Endothelial cell (in vitro differentiated cells): ENCODE results near the gene JOSD2. TPM values are rescaled to one million over a fixed set of nuclear protein-coding genes. Genes with fewer than 3 reads are reported as not detected.

Experiments used
- DNase-seq: peaks from one replicate; pipeline ENCODE4 v3.0.0; 2021; ENCODE audit warnings: low spot score
- H3K27ac Mint-ChIP-seq: one replicate; pipeline ENCODE4 v1.8.0; 2021; ENCODE audit warnings: mixed read lengths, inconsistent platforms; ENCODE audit not compliant: unreplicated experiment
- H3K27me3 Mint-ChIP-seq: one replicate; pipeline ENCODE4 v1.8.0; 2021; ENCODE audit warnings: mild to moderate bottlenecking, moderate library complexity, mixed read lengths, inconsistent platforms; ENCODE audit not compliant: unreplicated experiment
- H3K36me3 Mint-ChIP-seq: one replicate; pipeline ENCODE4 v1.8.0; 2021; ENCODE audit warnings: mild to moderate bottlenecking, low read depth, mixed read lengths, inconsistent platforms; ENCODE audit not compliant: unreplicated experiment
- H3K4me1 Mint-ChIP-seq: one replicate; pipeline ENCODE4 v1.8.0; 2021; ENCODE audit warnings: mild to moderate bottlenecking, mixed read lengths, inconsistent platforms; ENCODE audit not compliant: unreplicated experiment
- H3K4me3 Mint-ChIP-seq: one replicate; pipeline ENCODE4 v1.8.0; 2021; ENCODE audit warnings: mild to moderate bottlenecking, mixed read lengths, inconsistent platforms; ENCODE audit not compliant: unreplicated experiment
- H3K9me3 Mint-ChIP-seq: one replicate; pipeline ENCODE4 v1.8.0; 2021; ENCODE audit warnings: mixed read lengths, inconsistent platforms; ENCODE audit not compliant: unreplicated experiment
- CTCF ChIP-seq: fragments of 200-600 bp; sonication (generic); IDR thresholded peaks from one replicate; pipeline ENCODE4 v1.5.0; 2021; ENCODE audit warnings: antibody characterized with exemption; ENCODE audit not compliant: unreplicated experiment
- total RNA-seq: library from RNA; stranded (reverse); fragmentation: NEBNext Ultra II Directional; extraction: Animal tissue kit (Norgen Biotek cat#: 25700); gene quantifications from one replicate; pipeline ENCODE4 v1.2.1, GENCODE V29; 2021; ENCODE audit not compliant: unreplicated experiment

The JOSD2 gene
- total RNA-seq, 1 donor from 2014 or later, result 0.46 TPM

DNA sequence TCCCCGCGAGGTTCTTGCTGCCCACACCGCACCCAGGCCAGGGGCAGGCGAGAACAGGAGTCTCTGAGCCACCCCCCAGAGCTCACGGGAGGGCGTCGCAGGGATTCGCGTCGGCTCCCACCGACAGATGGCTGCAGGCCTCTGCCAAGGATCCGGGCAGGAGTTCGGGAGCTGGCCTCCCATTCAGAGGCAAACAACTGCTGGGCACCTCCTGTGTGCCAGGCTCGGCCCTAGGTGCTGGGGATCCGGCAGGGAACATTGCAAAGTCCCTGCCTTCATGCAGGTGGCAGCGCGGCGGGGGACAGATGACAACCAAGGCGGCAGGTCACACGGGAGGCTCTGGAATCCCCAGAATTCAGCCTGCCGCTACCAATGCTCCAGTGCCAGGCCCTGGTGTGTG lies 32.0 kb upstream of the JOSD2 start:
- H3K9me3 Mint-ChIP-seq, result peaks cover 24% of the 10 kb centered on the region
- no peak for TF ChIP-seq CTCF
- H3K4me1 Mint-ChIP-seq, result no peaks in the 10 kb centered on the region
- H3K4me3 Mint-ChIP-seq, result no peak overlapping the region
- peaks cover 7% of the 10 kb centered on the region for H3K27me3 Mint-ChIP-seq
- H3K36me3 Mint-ChIP-seq, result peaks cover 4% of the 10 kb centered on the region
- DNase-seq, result no peak
- H3K27ac Mint-ChIP-seq, result no peak overlapping the region

- Mint-ChIP-seq H3K36me3 (peaks cover 17% of the 10 kb centered on the region), H3K27ac (no peak overlapping the region), H3K27me3 (peaks cover 4% of the 10 kb centered on the region), H3K4me1 (no peaks in the 10 kb centered on the region), H3K9me3 (peaks cover 24% of the 10 kb centered on the region), H3K4me3 (no peak overlapping the region)
- peak; percentile 19 for DNase-seq
- no peak for TF ChIP-seq CTCF
Measured at GRCh38 chr19:50537769-50538230, 26.8 kb upstream of the JOSD2 start.

DNA sequence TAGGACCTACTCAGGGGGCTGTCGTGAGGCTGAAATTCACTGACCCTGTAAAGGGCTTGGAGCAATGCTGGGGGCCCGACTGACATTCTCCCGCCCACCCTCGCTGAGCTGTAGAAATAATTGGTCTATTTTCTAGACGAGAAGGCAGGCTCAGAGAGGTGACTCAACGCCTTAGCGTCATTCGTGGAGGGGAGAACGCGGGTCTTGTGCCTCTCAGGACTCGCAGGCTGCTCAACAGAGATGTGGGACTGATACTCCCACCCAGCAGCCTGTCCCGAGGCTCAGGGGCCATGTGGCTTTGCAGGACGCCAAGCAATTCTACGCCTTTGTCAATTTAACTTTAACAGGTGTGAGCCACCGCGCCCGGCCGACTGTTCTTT lies 26.3 kb upstream of the JOSD2 start:
- TF ChIP-seq CTCF, result no peak
- Mint-ChIP-seq H3K27ac (no peak overlapping the region), H3K27me3 (peaks cover 6% of the 10 kb centered on the region), H3K4me3 (no peak overlapping the region), H3K36me3 (peaks cover 23% of the 10 kb centered on the region), H3K9me3 (peaks cover 26% of the 10 kb centered on the region), H3K4me1 (no peaks in the 10 kb centered on the region)
- DNase-seq, result no peak

DNA sequence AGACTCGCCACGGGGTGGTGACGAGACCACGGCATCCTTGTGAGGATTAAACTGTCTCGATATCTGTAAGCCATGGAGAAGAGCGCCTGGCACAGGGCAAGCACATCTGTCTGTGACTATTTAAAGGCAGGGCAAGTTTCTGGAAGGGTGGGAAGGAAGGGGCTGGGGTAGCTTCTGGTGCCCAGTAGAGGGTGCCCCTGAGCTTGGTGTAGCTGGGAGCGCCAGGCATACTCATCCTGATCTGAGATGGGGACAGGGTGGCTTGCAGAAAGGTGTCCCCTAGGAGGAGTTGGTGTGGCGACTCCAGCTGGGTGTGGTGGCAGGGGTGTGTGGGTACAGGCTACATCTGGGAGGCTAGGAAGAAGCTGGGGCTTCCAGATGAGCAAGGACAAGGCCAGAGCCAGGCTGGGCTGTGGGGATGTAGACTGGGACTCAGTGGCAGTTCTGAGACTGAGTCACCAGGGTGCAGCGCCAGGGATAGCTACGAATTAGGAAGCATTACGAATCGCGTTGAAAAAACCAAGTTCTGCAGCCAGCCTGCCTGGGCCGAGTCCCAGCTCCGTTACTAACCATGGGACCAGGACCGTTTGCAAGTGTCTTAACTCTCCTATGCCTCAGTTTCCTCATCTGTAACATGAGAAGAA lies 25.8 kb upstream of the JOSD2 start:
- Mint-ChIP-seq H3K27me3 (peaks cover 6% of the 10 kb centered on the region), H3K36me3 (peaks cover 25% of the 10 kb centered on the region), H3K4me1 (no peaks in the 10 kb centered on the region), H3K27ac (no peak overlapping the region), H3K9me3 (peaks cover 26% of the 10 kb centered on the region), H3K4me3 (no peak overlapping the region)
- no peak for TF ChIP-seq CTCF
- no peak for DNase-seq

DNA sequence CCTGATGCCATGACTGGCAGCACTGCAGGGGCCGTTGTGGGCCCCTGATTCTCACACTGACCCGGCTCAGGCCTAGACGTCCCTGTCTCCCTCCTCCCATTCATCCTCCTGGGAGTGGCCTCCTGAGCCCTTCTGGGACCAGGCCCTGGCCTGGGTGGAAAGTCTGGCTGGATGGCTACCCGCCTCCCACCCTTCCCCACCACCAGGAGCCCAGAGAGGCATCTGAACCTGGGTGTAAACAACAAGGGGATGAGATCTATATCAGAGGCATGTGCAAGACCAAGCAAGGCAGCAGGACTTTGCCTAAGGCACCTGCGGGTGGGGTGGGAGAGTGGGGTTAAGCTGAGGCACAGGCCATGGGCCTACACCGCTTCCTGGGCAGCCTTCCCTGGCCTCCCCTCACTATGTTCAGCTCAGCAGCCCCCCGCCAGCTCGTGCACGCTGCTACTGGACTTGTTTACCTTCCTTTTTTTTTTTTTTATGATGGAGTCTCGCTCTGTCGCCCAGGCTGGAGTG lies 24.7 kb upstream of the JOSD2 start:
- Mint-ChIP-seq H3K36me3 (peaks cover 25% of the 10 kb centered on the region), H3K27me3 (peaks cover 6% of the 10 kb centered on the region), H3K27ac (no peak overlapping the region), H3K4me1 (no peaks in the 10 kb centered on the region), H3K9me3 (peaks cover 23% of the 10 kb centered on the region), H3K4me3 (no peak overlapping the region)
- DNase-seq, result no peak
- TF ChIP-seq CTCF, result no peak
